Liver (tissue), 9 donors: ENCODE measurements around the gene ADARB1. TPM values are rescaled to one million over a fixed set of nuclear protein-coding genes. Genes with fewer than 3 reads are reported as not detected.

Source experiments
- DNase-seq: peaks from one replicate; pipeline ENCODE4 v3.0.0-alpha.2; 2017; ENCODE audit warnings: low spot score
- H3K27ac ChIP-seq, 2 donors: one replicate each; pipeline ENCODE4 v1.7.0; 2013; ENCODE audit warnings: inconsistent platforms in 2 of 2, low read length in 2 of 2, control low read depth in 1 of 2, low read depth in 1 of 2, mild to moderate bottlenecking in 1 of 2
- H3K27me3 ChIP-seq, 4 donors: one replicate each; pipeline versions ENCODE4 v1.6.1 to v1.7.0; 2013; ENCODE audit warnings: low read length in 3 of 4, inconsistent platforms in 1 of 4, mild to moderate bottlenecking in 1 of 4, moderate library complexity in 1 of 4; ENCODE audit not compliant: control insufficient read depth in 4 of 4, insufficient read depth in 4 of 4
- H3K36me3 ChIP-seq, 4 donors: one replicate each; pipeline versions ENCODE4 v1.6.1 to v1.7.0; 2013; ENCODE audit warnings: low read length in 3 of 4, mild to moderate bottlenecking in 3 of 4, low read depth in 1 of 4, moderate library complexity in 1 of 4; ENCODE audit not compliant: control insufficient read depth in 4 of 4, insufficient read depth in 3 of 4
- H3K4me1 ChIP-seq, 4 donors: one replicate each; pipeline versions ENCODE4 v1.6.1 to v1.7.0; 2013; ENCODE audit warnings: low read length in 3 of 4, mild to moderate bottlenecking in 3 of 4, moderate library complexity in 1 of 4; ENCODE audit not compliant: control insufficient read depth in 4 of 4, insufficient read depth in 4 of 4
- H3K4me3 ChIP-seq, 3 donors: one replicate each; pipeline versions ENCODE4 v1.6.1 to v1.7.0; 2013; ENCODE audit warnings: low read length in 3 of 3, control low read depth in 1 of 3, low read depth in 1 of 3, mild to moderate bottlenecking in 1 of 3
- H3K9ac ChIP-seq, 2 donors: one replicate each; pipeline ENCODE4 v1.7.0; 2013; ENCODE audit warnings: low read length in 2 of 2, mild to moderate bottlenecking in 2 of 2, moderate library complexity in 2 of 2, control low read depth in 1 of 2, low read depth in 1 of 2
- H3K9me3 ChIP-seq, 4 donors: one replicate each; pipeline versions ENCODE4 v1.6.1 to v1.7.0; 2013; ENCODE audit warnings: low read length in 3 of 4; ENCODE audit not compliant: control insufficient read depth in 4 of 4
- FOXA1 ChIP-seq: IDR thresholded peaks from 2 replicates; pipeline ENCODE4 v1.6.1; 2016; ENCODE audit warnings: antibody characterized with exemption
- FOXA2 ChIP-seq: IDR thresholded peaks from 2 replicates; pipeline ENCODE4 v1.6.1; 2016; ENCODE audit warnings: antibody characterized with exemption
- GABPA ChIP-seq, 2 donors: IDR thresholded peaks in 1 of 2; conservative IDR thresholded peaks in 1 of 2; 2 replicates each; pipeline ENCODE4 v1.6.1; 2016; ENCODE audit warnings: antibody characterized with exemption in 2 of 2, mild to moderate bottlenecking in 1 of 2, moderate library complexity in 1 of 2
- HNF4A ChIP-seq, 2 donors: conservative IDR thresholded peaks; 2 replicates each; pipeline ENCODE4 v1.6.1; 2016; ENCODE audit warnings: antibody characterized with exemption in 2 of 2, mild to moderate bottlenecking in 2 of 2
- HNF4G ChIP-seq: IDR thresholded peaks from 2 replicates; pipeline ENCODE4 v1.6.1; 2016; ENCODE audit warnings: antibody characterized with exemption
- JUND ChIP-seq, 2 donors: IDR thresholded peaks; 2 replicates each; pipeline ENCODE4 v1.6.1; 2016; ENCODE audit warnings: antibody characterized with exemption in 2 of 2
- RAD21 ChIP-seq, 2 donors: IDR thresholded peaks; 2 replicates each; pipeline ENCODE4 v1.6.1; 2016; ENCODE audit warnings: antibody characterized with exemption in 2 of 2, mild to moderate bottlenecking in 2 of 2
- SP1 ChIP-seq: IDR thresholded peaks from 2 replicates; pipeline ENCODE4 v1.6.1; 2018; ENCODE audit warnings: antibody characterized with exemption, mild to moderate bottlenecking
- TAF1 ChIP-seq: conservative IDR thresholded peaks from 2 replicates; pipeline ENCODE4 v1.6.1; 2016; ENCODE audit warnings: antibody characterized with exemption, mild to moderate bottlenecking
- WGBS: extraction: QIAGEN DNeasy Blood & Tissue Kit; methylation state at CpG from one replicate; pipeline ENCODE4 v1.1.7; 2013; 5-methylcytosine and 5-hydroxymethylcytosine counted together
- polyA plus RNA-seq, 2 donors: library from polyadenylated mRNA; stranded (reverse) in 1 of 2; unstranded in 1 of 2; fragments of 200-250 nt in 1 of 2; fragments of >200 nt in 1 of 2; fragmentation: Nextera tagmentation in 1 of 2; extraction: Ambion mirVana in 1 of 2; gene quantifications; one replicate each; pipeline versions ENCODE4 v1.2.1 to v1.2.3, GENCODE V29; 2013 to 2015
- total RNA-seq, 2 donors: library from RNA; depleted of rRNA; stranded (reverse); fragments of >200 nt; gene quantifications; one replicate each; pipeline ENCODE4 v1.2.3, GENCODE V29; 2014
- TF ChIP-seq, protein P1 (sequence below): IDR thresholded peaks from 2 replicates; pipeline ENCODE4 v1.6.1; 2016; ENCODE audit warnings: antibody characterized with exemption, mild to moderate bottlenecking
- TF ChIP-seq, protein P2 (sequence below): IDR thresholded peaks from 2 replicates; pipeline ENCODE4 v1.6.1; 2016; ENCODE audit warnings: antibody characterized with exemption
- TF ChIP-seq, protein P3 (sequence below): fragments of 150-350 bp; IDR thresholded peaks from 2 replicates; pipeline ENCODE4 v1.5.1; 2017; ENCODE audit warnings: improper control_type of control experiment, low read depth, low read length; ENCODE audit not compliant: missing input control
- donor health status: healthy.
- donor health status: healthy.
- donor health status: healthy.
- donor health status: healthy.
- donor health status: healthy.

Gene ADARB1
- total and polyA plus RNA-seq, 4 donors: 1.6 to 7.8 (median 2.9) TPM

- TF ChIP-seq SP1: no peak
- no peak for TF ChIP-seq JUND (IDR thresholded peaks at IDR 0.05)
- TF ChIP-seq HNF4A (conservative IDR thresholded peaks at IDR 0.05): no peak
Observed at GRCh38 chr21:45081636-45082035, 7.3 kb downstream of the ADARB1 start (continued).

GRCh38 chr21:45082736-45083135 lies 8.4 kb downstream of the ADARB1 start:
- Histone ChIP-seq H3K4me1 (no peaks in the 10 kb centered on the region), H3K4me3 (no peak overlapping the region), H3K9me3 (no peaks in the 10 kb centered on the region), H3K36me3 (no peaks in the 10 kb centered on the region), H3K27ac (no peak overlapping the region), H3K27me3 (no peaks in the 10 kb centered on the region), H3K9ac (no peak overlapping the region)
- TF ChIP-seq, protein P1, sequence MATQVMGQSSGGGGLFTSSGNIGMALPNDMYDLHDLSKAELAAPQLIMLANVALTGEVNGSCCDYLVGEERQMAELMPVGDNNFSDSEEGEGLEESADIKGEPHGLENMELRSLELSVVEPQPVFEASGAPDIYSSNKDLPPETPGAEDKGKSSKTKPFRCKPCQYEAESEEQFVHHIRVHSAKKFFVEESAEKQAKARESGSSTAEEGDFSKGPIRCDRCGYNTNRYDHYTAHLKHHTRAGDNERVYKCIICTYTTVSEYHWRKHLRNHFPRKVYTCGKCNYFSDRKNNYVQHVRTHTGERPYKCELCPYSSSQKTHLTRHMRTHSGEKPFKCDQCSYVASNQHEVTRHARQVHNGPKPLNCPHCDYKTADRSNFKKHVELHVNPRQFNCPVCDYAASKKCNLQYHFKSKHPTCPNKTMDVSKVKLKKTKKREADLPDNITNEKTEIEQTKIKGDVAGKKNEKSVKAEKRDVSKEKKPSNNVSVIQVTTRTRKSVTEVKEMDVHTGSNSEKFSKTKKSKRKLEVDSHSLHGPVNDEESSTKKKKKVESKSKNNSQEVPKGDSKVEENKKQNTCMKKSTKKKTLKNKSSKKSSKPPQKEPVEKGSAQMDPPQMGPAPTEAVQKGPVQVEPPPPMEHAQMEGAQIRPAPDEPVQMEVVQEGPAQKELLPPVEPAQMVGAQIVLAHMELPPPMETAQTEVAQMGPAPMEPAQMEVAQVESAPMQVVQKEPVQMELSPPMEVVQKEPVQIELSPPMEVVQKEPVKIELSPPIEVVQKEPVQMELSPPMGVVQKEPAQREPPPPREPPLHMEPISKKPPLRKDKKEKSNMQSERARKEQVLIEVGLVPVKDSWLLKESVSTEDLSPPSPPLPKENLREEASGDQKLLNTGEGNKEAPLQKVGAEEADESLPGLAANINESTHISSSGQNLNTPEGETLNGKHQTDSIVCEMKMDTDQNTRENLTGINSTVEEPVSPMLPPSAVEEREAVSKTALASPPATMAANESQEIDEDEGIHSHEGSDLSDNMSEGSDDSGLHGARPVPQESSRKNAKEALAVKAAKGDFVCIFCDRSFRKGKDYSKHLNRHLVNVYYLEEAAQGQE: no peak
- TF ChIP-seq JUND (IDR thresholded peaks at IDR 0.05) (no peak), FOXA2 (no peak), SP1 (no peak), TAF1 (no peak), RAD21 (IDR thresholded peaks at IDR 0.05) (no peak)
- TF ChIP-seq, protein P2, sequence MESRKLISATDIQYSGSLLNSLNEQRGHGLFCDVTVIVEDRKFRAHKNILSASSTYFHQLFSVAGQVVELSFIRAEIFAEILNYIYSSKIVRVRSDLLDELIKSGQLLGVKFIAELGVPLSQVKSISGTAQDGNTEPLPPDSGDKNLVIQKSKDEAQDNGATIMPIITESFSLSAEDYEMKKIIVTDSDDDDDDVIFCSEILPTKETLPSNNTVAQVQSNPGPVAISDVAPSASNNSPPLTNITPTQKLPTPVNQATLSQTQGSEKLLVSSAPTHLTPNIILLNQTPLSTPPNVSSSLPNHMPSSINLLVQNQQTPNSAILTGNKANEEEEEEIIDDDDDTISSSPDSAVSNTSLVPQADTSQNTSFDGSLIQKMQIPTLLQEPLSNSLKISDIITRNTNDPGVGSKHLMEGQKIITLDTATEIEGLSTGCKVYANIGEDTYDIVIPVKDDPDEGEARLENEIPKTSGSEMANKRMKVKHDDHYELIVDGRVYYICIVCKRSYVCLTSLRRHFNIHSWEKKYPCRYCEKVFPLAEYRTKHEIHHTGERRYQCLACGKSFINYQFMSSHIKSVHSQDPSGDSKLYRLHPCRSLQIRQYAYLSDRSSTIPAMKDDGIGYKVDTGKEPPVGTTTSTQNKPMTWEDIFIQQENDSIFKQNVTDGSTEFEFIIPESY: no peak
- WGBS: 82% methylated on average over 4 of the region's 4 CpGs
- DNase-seq: no peak

DNA sequence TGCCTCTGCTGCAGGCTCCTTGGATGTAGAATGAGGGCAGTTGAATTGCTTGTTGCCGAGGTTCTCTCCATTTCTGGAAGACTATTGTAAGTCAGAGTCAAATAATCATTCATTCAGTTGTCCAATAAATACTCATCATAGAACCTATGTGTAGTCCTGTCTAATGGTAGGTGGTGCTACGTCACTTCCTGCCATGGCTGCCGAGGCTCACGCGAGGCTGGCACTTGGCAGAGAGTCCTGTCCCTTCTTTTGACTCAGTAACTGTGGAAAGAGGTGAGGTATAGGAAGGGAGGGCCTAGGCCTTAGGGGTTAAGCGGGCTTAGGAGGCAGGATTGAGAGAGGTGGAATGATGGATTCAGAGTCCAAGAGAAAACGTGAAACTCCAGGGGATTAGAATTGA lies 9.7 kb downstream of the ADARB1 start:
- Histone ChIP-seq H3K9ac (no peak overlapping the region), H3K27ac (no peak overlapping the region), H3K4me3 (no peak overlapping the region), H3K9me3 (no peaks in the 10 kb centered on the region), H3K4me1 (no peaks in the 10 kb centered on the region), H3K27me3 (no peaks in the 10 kb centered on the region), H3K36me3 (no peaks in the 10 kb centered on the region)
- 91% methylated on average over 7 of the region's 7 CpGs for WGBS
- no peak for DNase-seq
- TF ChIP-seq, protein P2: no peak
- no peak for TF ChIP-seq SP1
- no peak for TF ChIP-seq FOXA1
- no peak for TF ChIP-seq HNF4G
- TF ChIP-seq GABPA (IDR thresholded peaks at IDR 0.05 in 1 of 2, conservative IDR thresholded peaks at IDR 0.05 in 1 of 2): no peak
- no peak for TF ChIP-seq FOXA2
- TF ChIP-seq, protein P3, sequence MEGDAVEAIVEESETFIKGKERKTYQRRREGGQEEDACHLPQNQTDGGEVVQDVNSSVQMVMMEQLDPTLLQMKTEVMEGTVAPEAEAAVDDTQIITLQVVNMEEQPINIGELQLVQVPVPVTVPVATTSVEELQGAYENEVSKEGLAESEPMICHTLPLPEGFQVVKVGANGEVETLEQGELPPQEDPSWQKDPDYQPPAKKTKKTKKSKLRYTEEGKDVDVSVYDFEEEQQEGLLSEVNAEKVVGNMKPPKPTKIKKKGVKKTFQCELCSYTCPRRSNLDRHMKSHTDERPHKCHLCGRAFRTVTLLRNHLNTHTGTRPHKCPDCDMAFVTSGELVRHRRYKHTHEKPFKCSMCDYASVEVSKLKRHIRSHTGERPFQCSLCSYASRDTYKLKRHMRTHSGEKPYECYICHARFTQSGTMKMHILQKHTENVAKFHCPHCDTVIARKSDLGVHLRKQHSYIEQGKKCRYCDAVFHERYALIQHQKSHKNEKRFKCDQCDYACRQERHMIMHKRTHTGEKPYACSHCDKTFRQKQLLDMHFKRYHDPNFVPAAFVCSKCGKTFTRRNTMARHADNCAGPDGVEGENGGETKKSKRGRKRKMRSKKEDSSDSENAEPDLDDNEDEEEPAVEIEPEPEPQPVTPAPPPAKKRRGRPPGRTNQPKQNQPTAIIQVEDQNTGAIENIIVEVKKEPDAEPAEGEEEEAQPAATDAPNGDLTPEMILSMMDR: no peak
